T-helper 2 cell (primary cell): ENCODE data around the gene TARM1.

Experiments
- DNase-seq, 5 experiments: peaks; one replicate each; pipeline versions ENCODE4 v3.0.0 to v3.0.0-alpha.2; 2012 to 2022

TARM1 gene

DNA sequence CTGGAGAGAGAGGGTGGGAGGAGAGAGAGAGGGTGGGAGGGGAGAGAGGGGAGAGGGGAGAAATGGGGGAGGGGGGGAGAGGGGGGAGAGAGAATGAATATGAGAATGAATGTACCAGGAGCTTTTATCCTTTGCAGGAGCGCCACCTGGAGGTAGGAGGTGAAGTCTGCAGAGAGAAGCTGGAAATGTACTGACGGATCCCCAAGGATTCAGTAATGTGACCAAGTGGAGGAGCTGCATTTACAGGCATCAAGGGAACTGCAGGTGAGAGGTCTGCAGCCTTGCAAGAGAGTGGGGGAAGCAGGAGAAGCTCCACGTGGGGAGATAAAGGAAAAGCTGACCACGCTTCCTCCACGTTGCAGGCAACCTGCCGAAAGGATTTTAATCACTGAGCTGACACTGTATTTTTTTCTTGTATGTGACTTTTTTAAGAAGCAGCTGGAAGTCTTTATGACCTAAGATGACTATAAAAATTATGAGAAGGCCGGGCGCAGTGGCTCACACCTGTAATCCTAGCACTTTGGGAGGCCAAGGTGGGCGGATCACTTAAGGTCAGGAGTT is 51.2 kb downstream of the TARM1 start:
- DNase-seq, result peak in 4 of 5 experiments; percentile 10 to 44 (median 26)

GRCh38 chr19:54029301-54029700 is 51.9 kb downstream of the TARM1 start:
- no peak for DNase-seq

GRCh38 chr19:54026656-54027055 is 54.5 kb downstream of the TARM1 start:
- DNase-seq, result no peak

- no peak for DNase-seq
These were observed 56.5 kb downstream of the TARM1 start for GRCh38 chr19:54024660-54025059.

- DNase-seq, result no peak
These were observed 58.0 kb downstream of the TARM1 start for GRCh38 chr19:54023191-54023590.

DNA sequence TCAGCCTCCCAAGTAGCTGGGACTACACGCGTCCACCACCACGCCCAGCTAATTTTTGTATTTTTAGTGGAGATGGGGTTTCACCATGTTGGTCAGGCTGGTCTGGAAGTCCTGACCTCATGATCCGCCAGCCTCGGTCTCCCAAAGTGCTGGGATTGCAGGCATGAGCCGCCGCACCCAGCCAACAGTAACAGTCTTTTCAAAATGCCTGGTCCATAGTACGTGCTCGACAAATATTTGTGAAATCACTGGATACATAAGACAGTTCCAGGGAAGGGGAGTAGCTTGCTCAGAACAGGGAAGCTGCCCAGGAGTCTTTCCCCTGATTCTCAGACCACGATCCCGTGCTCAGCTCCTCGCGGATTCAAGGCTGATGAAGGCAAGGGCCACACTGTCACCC is 59.2 kb downstream of the TARM1 start:
- no peak for DNase-seq

- DNase-seq, result no peak
These were observed 59.8 kb downstream of the TARM1 start for GRCh38 chr19:54021363-54021762.
